Stimulated activated CD8-positive, alpha-beta memory T cell treated with anti-CD3 and anti-CD28 coated beads, Interleukin-4, amount 100 ng/mL, for 4 hours (primary cell): ENCODE data around the gene FAM81A.
"Not testable (repeated sequence)": the region's sequence is repeated elsewhere in the genome, so short reads cannot be mapped to it uniquely, and the experiment has no call there.

Source experiments
- DNase-seq, 2 donors: peaks; one replicate each; pipeline ENCODE4 v3.0.0-alpha.2; 2020; ENCODE audit warnings: low read depth in 2 of 2, low spot score in 1 of 2

FAM81A gene

DNA sequence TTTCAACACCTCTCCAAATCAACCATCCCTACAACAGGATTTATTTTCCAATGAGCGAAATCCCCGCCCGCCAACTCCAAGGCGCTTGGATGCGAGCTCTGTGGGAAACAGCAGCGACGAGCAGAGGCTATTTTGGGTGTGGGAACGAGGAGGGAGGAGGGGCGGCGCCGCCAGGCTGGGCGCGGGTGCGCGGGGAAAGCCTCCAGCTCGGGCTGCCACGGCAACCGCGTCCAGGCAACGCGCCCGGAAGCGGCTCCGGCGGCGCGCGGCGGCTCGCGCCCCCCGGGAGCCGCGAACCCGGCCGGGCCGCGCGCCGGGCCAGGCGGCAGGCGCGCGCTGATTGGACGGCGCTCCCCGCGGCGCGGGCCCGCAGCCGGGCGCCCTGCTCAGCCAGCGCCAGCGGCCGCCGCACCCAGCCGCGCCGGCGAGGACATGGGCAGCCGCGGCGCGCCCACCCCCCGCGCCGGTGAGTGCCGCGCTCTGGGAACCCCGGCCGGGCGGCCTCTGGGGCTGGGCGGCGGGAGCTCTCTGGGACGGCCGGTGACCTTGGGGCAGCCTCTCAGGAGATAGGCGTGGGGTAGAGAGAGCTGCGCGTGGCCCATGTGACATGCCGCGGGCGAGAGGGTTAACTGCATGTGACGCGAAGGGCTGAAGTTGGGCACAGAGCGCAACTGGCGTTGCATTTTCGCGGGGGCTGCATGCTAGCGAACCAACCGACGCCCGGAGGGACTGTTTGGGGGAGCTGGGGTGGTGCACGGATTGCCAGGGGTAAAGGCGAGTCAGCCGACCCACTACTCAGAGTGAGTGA, at the start of gene FAM81A:
FAM81A (plus strand) TSS at position 370 of the 808 bp plus-strand sequence. CDS start 20,441 bp downstream, outside the sequence.
- no peak for DNase-seq

DNA sequence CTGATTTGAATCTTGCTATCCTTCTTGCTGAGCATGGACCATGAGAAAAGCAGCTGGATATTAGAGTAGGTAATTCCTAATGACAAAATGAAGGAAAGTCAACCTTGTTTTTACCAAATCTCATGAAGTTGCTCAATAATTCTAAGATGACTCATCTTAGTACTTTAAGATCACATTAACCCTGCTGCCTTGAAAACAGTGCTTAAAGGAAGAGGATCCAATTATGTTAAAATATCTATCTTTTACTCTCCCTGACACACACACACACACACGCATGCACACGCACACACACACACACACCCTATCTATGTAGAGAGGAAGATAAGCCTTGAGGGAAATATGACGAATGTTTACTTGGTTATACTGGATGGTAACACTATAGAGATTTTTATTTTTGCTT, 49.3 kb upstream of the FAM81A start:
- no peak for DNase-seq

DNA sequence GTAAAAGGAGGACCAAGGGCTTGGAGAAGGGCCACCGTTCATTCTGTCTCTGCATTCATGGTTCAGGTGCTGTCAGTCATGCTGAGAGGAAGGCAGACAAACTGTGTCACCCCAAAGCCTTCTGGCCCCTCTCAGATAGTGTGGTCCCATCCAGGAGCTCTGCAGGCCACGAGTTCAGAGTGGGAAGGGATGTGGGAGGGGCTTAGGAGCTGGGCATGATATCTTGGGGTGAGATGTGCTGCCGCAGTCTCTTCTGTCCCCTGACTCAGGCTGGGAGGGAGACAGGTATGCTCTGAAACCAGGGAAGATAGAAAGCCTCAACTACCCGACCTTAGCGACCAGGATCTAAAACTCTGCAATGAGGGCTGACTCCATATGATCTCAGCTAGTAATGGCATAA, 45.7 kb upstream of the FAM81A start:
- DNase-seq: no peak

- DNase-seq: no peak
Measured at GRCh38 chr15:59394166-59394661, 43.8 kb upstream of the FAM81A start.

DNA sequence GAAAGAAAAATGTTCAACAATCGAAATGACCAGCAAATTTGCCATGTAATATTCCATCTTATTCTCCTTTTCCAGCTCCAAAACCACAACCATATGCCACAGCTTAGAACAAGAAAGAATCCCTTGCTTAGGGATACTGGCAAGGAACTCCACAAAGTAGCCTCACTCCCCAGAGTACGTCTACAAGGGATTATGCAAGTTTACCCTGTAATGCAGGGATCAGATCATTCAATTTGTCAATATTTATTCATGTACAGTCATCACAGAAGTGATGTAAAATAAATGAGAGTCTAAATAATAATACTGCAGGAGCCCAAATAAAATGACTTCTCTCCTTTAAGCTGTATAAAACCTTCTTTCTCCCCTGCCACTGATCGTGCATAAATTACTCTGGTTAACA, 41.8 kb upstream of the FAM81A start:
- DNase-seq: no peak

DNA sequence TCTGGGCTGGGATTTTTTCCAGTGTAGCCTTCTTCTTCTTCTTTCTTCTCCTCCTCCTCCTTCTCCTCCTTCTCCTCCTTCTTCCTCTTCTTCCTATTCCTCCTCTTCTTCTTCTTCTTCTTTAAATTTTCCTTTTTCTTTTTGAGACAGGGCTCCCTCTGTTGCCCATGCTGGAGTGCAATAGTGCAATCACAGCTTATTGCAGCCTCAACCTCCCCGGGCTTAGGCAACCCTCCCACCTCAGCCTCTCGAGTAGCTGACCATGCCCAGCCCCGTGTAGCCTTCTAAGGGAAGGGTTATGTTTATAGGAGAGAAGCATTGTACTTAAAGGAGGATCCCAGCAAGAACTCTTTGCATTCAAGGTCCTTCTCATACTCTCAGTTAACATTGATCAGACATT, 41.3 kb upstream of the FAM81A start:
- DNase-seq: no peak

GRCh38 chr15:59398220-59398619, 39.8 kb upstream of the FAM81A start:
- DNase-seq: no peak

GRCh38 chr15:59399465-59400102, 38.4 kb upstream of the FAM81A start:
- DNase-seq: no peak

- no peak for DNase-seq
Measured at GRCh38 chr15:59400103-59400813, 37.7 kb upstream of the FAM81A start.

DNA sequence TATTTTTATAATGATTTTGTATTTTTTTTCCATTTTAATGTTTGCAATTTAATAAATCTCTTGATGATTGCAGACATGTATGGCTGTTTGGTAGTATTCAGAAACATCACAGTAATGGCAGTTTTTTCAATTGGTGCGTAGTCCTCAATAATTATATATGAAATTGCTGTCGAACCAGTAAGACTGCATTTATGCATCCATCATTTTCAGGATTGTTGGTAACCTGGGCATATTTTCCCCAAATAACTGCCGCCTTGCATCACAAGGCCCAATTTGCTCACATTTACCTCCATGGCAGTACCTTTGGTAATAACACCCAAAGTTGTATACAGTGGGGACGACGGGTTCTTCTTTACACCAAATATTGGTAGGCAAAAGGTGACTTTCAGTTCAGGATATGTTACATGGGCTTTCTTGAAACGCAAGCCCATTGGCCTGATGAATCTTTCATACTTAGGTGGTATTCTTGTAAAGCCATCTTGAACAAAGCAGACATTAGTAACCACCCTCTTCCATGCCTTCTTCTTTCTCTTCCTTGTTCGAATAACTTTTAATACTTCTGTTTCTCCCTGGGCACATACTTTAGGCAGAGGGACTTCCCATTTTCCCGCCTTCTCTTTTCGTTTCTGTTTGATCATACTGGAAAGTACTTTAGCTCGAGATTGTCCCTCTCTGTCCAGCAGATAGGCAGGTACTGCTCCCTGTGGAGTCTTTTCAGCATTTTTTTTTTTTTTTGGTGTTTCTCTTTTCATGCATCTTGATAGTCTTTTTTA, 36.7 kb upstream of the FAM81A start:
- DNase-seq: not testable (repeated sequence)

DNA sequence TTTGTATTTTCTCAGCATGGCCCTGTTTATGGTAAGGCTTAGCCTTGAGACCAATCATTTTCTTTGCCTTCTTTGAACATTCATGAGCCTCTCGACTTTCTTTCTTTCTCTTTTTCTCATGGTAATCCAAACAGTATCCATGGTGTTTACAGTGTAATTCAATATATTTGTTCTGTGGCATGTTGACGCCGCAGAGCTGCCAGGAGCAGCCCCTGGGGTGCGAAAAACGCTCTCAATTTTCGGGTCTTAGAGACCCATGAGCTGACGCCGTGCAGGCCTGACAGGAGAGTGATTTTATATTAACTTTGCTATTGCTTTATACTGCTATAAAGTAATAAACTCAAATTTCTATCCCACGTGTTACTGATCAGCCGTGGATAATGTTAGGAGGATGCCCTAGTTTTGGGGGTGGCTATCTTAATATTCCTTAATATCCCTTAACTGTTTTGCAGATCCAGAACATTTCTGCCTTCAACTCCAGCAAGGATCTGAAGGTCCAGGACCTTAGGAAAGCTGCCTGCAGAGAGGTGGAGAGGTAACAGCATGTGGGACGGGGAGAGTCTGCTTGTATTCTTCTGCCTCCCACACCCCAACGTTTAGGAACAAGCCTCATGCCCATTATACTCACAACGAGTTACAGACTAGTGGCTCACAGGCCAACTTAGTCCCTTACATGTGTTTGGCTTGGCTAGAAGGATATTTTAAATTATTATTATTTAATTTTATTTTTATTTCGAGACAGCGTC, 36.0 kb upstream of the FAM81A start:
- no peak for DNase-seq

DNA sequence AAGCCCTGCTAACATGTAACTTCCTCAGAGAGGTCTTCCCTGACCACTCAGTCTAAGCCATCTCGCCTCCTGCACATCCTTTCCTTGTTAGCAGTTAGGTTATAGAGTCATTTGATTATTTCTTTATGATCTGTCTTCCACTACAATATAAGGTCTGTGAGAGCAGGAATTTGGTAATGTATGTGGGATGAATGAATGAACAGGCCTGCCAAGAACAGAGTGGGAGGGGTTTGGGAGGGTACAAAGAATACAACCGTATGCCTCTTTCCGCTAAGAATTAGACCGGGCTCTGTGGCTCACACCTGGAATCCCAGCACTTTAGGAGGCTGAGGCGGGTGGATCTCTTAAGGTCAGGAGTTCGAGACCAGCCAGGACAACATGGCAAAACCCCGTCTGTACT, 32.9 kb upstream of the FAM81A start:
- no peak for DNase-seq

DNA sequence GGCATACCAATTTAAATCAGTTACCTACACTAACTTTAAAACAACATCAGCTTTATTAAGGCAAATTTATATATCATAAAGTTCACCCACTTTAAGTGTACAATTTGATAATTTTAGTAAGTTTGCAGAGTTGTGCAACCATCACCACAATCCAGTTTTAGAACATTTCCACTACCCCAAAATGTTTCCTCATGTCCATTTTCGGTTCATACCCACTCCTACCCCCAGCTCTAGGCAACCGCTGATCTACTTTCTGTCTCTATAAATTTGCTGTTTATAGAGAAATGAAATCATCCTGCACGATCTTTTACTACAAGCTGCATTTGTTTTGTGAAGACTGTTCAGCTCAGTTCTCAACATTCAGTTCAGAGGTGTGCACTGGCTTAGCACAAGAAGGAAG, 31.5 kb upstream of the FAM81A start:
- DNase-seq: no peak

DNA sequence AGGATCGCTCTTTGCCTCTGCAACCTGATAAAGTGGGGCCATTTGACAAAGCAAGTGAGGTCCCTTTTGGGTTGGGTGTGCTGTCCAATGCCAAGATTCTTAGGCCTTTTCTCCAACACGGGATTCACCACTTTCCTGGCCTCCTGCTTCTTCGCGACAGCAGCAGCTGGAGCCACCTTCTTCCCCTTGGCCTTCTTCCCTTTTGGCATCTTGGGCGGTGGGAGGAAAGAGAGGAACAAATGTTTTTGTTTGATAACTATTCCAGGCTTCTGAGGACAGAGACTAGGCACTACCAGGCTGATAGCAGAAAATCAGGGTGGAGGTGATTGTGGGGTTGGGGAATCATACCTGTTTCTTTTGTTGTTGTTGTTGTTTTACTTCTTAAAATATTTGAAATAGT, 30.0 kb upstream of the FAM81A start:
- no peak for DNase-seq

DNA sequence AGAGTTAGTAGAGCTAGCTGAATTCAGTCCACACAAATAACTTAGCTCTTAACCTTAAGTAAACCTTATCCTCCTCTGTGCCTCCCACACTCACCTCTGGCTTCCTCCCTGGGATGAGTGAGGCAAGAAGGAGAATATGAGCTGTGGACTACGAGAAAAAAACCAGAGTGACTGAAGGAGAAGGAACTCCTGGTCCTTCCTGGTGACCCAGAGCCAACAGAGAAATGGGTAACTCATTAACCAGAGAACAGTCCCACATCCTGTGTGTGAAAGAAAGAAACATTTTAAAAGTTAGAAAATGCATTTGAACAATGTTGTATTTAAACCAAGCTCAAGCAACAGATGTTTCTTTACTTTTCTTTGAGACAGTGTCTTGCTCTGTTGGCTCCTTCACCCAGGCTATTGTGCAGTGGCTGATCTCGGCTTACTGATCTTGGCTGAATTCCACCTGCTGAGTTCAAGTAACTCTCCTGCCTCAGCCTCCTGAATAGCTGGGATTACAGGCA, 27.5 kb upstream of the FAM81A start:
- DNase-seq: no peak

DNA sequence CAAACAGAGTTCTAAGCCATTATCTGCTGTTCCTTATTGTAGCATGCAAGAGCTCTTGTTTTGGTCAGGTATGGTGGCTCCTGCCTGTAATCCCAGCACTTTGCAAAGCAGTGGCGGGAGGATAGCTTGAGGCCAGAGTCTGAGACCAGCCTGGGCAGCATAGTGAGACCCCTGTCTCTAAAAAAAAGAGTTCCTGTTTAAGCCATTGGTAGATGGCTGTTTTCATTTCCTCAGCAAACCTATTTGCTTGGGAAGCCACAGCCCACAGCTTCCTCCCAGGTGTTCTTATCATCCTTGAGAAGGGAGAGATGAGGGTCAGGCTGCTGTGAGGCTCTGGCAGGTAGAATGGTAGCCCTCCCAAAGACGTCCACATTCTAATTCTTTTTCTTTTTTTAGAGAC, 24.4 kb upstream of the FAM81A start:
- no peak for DNase-seq

DNA sequence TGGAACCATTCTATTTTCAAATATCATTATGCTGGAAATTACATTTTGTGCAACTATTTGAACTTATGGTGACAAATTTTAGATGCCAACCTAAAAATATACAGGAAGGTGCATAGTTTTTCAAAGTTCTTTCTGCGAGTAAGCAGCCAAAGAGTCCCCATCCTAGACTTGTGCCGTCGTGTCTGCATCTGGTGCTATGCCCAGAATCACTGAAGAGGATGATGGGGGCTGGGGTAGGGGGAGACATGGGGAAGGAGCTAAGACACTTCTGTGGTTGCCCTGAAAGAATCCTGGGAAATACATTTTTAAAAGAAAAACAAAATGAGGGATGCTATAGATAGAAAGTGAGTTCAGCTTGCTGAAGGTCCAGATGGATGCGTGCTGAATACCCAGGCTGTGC, 21.2 kb upstream of the FAM81A start:
- DNase-seq: no peak

- no peak for DNase-seq
Measured at GRCh38 chr15:59419170-59419569, 18.8 kb upstream of the FAM81A start.

GRCh38 chr15:59420108-59420507, 17.9 kb upstream of the FAM81A start:
- DNase-seq: no peak

GRCh38 chr15:59420986-59421618, 16.9 kb upstream of the FAM81A start:
- DNase-seq: no peak
